Dedifferentiated amniotic fluid mesenchymal stem cell (primary cell): ENCODE results near the gene PHAF1.

ENCODE experiments used
- DNase-seq: peaks from one replicate; pipeline ENCODE4 v3.0.0-alpha.2; 2016; ENCODE audit errors: extremely low spot score

The PHAF1 gene

GRCh38 chr16:67109407-67110135, at the start of gene PHAF1:
TSS of gene PHAF1 (plus strand) at chr16:67109941. CDS start at chr16:67110176, 235 bp downstream.
- DNase-seq, result peak; percentile 77

DNA sequence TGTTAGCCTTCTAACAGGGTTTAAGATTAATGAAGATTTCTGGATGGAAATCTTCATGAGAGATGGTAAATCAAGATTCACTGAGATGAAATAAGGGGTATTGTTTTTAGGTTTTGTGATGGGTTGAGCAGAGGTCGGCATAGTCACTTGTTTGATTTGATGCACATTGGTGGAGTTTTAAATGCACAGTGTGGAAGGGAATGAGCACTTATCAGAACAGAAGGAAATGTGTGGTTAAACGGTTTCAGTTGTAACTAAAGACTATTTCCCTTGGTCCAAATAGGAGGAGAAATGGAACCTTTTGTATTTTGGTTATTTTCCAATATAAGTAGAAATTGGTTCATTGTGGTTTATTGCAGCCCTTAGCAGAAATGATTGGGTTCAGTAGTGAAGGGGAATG, 46.7 kb upstream of the PHAF1 start:
- DNase-seq, result no peak

DNA sequence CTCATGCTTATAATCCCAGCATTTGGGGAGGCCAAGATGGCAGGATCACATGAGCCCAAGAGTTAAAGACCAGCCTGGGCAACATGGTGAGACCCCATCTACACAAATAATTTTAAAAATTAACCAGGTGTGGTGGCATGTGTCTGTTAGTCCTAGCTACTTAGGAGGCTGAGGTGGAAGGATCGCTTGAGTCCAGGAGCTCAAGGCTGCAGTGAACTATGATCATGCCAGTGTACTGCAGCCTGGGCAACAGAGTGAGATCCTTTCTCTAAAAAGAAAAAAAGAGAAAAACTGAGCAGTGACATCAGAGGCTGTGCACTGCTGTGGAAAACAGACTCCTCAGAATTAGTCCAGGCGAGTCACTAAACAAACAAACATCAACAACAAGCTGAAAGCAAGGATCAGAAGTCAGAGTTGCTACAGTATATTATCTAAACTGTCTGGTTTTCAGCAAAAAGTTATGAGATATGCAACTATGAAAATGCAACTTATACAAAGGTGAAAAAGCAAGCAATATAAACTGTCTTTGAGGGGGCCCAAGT, 41.5 kb upstream of the PHAF1 start:
- no peak for DNase-seq

- no peak for DNase-seq
These were observed 38.2 kb upstream of the PHAF1 start for GRCh38 chr16:67071476-67072048.

DNA sequence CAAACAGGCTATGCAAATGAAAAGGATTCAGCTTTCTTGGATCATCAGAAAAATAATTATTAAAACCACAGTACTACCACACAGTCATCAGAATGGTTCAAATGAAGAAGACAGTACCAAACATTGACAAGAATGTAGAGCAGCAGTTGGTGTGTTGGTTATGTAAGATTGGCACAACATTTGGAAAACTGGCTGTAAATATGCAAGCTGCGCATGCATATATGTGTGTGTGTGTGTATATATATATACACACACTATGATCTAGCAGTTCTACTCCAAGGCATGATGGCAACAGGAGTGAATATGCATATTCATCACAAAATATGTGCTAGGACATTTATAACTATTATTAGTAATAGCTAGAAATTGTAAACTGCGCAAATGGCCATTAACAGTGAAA, 34.4 kb upstream of the PHAF1 start:
- DNase-seq, result no peak

GRCh38 chr16:67077871-67078270, 31.9 kb upstream of the PHAF1 start:
- DNase-seq, result no peak

- DNase-seq, result no peak
These were observed 27.6 kb upstream of the PHAF1 start for GRCh38 chr16:67082100-67082499.

- DNase-seq, result no peak
These were observed 26.9 kb upstream of the PHAF1 start for GRCh38 chr16:67082891-67083290.

- peak; percentile 35 for DNase-seq
These were observed 25.3 kb upstream of the PHAF1 start for GRCh38 chr16:67084345-67085028.

DNA sequence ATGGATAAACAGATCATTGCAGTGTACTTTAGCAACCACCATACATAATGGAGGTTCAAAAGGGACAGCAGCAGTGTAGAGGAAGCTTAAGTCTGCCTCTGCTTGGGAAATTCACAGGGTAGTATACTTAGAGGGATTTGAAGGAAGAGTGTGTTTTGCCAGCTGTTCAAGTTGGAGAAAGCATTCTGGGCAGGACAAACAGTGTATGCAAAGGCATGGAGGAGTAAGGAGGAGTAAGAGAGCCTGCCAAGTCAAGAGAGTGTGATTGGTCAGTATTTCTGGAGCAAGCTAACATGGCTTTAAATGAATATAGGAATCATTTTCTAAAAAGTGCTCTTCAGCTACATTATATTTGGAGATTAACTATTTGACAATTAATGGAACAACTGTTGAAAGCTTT, 22.9 kb upstream of the PHAF1 start:
- no peak for DNase-seq

- no peak for DNase-seq
These were observed 22.4 kb upstream of the PHAF1 start for GRCh38 chr16:67087291-67087690.

GRCh38 chr16:67087803-67088202, 21.9 kb upstream of the PHAF1 start:
- no peak for DNase-seq

- DNase-seq, result no peak
These were observed 21.2 kb upstream of the PHAF1 start for GRCh38 chr16:67088551-67088950.

DNA sequence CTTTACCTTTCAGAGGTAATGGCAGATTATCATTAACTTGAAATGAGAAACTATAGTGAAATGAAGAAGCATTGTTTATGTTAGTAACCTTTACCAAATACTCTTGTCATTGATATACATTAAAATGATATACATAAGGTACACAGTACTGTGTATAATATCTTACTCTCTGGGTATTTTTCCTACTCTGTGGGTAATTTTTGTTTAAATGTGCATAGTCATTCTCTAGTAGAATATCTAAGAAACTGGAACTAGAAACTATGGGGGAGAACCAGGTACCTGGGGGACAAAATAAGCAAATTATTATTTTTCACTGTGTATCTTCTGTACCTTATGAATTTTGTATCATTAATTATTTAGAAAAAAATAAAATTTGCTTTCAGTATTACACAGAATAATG, 20.6 kb upstream of the PHAF1 start:
- DNase-seq, result no peak

DNA sequence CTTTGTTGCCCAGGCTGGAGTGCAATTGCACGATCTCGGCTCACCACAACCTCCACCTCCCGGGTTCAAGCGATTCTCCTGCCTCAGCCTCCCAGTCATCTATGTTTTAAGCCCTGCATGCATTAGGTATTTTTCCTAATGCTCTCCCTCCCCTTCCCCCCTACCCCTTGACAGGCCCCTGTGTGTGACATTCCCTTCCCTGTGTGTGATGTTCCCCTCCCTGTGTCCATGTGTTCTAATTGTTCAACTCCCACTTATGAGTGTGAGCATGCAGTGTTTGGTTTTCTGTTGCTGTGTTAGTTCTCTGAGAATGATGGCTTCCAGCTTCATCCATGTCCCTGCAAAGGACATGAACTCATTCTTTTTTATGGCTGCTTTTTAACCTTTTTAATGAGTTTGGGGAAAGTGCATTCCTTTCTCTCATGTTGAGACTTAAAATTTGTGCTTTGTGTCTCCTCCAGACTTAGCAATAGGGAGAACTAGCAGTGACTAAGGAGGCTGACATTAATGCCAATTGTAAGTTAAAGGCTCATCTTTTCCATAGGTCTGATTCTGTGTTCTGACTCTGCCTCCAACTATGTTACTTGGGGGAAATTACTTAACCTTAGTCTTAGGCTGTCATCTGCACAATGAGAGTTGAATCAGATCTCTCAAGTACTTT, 17.7 kb upstream of the PHAF1 start:
- DNase-seq, result peak; percentile 61

- DNase-seq, result no peak
These were observed 16.5 kb upstream of the PHAF1 start for GRCh38 chr16:67093098-67093726.

DNA sequence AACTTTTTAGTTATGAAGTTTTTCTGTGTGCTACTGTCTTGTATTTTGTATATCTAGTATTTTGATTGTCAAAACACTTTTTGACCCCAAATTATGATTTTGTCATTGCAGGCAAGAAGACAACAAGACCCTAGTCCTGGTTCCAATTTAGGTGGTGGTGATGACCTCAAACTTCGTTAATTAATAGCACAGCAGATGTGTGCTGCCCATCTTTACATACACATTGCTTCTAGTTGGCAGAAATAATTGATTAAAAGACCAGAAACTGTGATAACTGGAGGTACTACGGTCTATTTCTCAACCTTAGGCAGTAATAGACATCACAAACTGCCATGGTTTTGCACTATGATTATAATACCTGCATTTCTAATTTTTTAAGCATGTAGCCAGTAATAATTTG, 11.1 kb upstream of the PHAF1 start:
- DNase-seq, result no peak

DNA sequence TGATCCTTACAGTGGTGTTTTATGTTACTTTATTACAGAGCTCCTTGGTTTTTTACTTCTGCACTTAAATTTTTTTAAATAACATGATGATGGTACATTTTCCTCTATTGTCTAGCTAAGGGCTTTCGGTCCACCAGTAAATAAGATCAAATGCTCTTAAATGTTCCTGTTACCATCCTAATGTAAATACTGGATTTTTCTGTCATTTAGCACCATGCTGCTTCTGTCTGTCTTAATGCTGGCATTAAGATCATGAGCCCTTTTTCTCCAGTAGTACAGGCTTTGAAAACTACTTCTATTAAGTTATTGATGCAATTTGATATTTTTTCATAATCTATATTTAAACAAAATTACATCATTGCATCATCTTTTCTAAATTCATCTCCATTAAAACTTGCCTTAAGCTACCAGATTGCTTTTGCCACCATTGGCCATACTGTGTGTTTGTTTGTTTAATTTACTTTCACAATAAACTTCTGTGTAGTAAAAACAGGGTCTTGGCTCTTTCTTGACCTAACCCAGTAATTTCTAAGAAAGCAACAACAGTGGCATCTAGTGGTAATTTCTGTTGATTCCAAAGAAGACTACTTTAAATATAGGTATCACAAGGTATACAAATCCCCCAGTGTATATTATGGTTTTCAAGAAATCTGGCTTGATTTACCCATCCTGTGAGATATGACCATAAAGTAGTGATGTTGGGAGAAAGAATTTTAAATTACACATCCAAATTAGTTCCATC, 9.0 kb upstream of the PHAF1 start:
- DNase-seq, result peak; percentile 64

DNA sequence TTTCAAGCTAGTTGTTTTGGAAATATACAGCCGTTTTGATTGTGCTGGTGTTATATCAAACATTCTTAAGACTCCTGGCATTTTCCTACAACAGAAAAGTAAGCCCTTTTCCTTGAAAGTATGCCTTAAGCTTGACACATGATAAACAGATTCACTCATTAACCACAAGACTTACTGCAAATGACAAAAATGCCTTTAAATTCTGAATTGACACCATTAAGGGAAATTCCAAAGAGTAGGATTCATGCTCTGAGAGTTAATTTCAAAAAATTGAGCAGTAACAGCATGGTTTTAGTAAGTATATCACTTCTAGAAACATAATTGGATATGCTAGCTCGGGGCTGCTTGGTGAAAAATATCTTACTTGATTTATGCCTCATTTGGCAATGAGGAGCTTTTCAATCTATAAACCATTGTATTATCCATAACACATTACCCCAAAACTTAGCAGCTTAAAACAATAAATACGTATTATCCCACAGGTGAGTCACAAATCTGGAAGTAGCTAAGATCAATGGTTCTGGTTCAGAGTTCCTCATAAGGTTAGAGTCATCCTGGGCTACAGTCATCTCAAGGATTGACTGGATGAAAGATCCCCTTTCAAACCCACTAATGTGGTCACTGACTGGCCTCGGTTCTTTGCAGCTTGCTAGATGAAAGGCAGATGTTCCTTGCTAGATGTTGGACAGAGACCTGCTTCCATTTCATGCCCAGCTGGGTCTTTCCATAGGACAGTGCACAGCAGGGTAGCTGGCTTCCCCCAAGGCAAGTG, 8.2 kb upstream of the PHAF1 start:
- DNase-seq, result no peak

GRCh38 chr16:67104061-67104460, 5.7 kb upstream of the PHAF1 start:
- DNase-seq, result peak; percentile 14
